Prostate gland (tissue), 2 donors: Measurements from ENCODE around the gene C1QTNF6. TPM values are rescaled to one million over a fixed set of nuclear protein-coding genes. Genes with fewer than 3 reads are reported as not detected.

Experiments
- DNase-seq: peaks from one replicate; pipeline ENCODE4 v3.0.0-alpha.2; 2019; ENCODE audit warnings: low spot score
- H3K27ac ChIP-seq, 2 donors: fragments of 200-600 bp; sonication (generic); 2 replicates each; pipeline ENCODE4 v1.5.1; 2017 to 2019
- H3K27me3 ChIP-seq: fragments of 200-600 bp; sonication (generic); replicated peaks from 2 replicates; pipeline ENCODE4 v1.5.1; 2019; ENCODE audit not compliant: insufficient read depth
- H3K36me3 ChIP-seq, 2 donors: fragments of 200-600 bp; sonication (generic); 1 replicate in 1 of 2; 2 replicates in 1 of 2; pipeline versions ENCODE4 v1.5.1 to v1.8.1; 2017 to 2019
- H3K4me1 ChIP-seq: fragments of 200-600 bp; sonication (generic); replicated peaks from 2 replicates; pipeline ENCODE4 v1.5.1; 2019
- H3K4me3 ChIP-seq, 2 donors: fragments of 200-600 bp; sonication (generic); 2 replicates each; pipeline ENCODE4 v1.5.1; 2017 to 2019
- H3K9me3 ChIP-seq: fragments of 200-600 bp; sonication (generic); 2 replicates; pipeline ENCODE4 v1.5.1; 2017
- POLR2A ChIP-seq: fragments of 450-650 bp; IDR thresholded peaks from one replicate; pipeline ENCODE4 v1.6.1; 2016; ENCODE audit warnings: antibody characterized with exemption, mild to moderate bottlenecking
- POLR2AphosphoS5 ChIP-seq: sonication (generic); formaldehyde crosslinking; IDR thresholded peaks from one replicate; pipeline ENCODE4 v1.6.1; 2017; ENCODE audit warnings: antibody characterized with exemption
- WGBS: methylation state at CpG from one replicate; pipeline ENCODE4 v1.1.5; 2018; 5-methylcytosine and 5-hydroxymethylcytosine counted together
- intact Hi-C: fragments of 100-400 bp; cut with DNase I; formaldehyde crosslinking; loops from one replicate; pipeline ENCODE4 v1.14.2; 2022
- total RNA-seq, 2 donors: library from RNA; depleted of rRNA; stranded (reverse); fragments of >200 nt; gene quantifications; one replicate each; pipeline ENCODE4 v1.1.0, GENCODE V29; 2016
- TF ChIP-seq, protein P1 (sequence below), 4 experiments: fragments of 200-600 bp in 2 of 4; fragments of 450-650 bp in 2 of 4; sonication (generic) in 2 of 4; IDR thresholded peaks; 1 replicate in 3 of 4; 2 replicates in 1 of 4; pipeline ENCODE4 v1.5.1; 2016 to 2019; ENCODE audit warnings: antibody characterized with exemption in 4 of 4, mild to moderate bottlenecking in 2 of 4, moderate library complexity in 2 of 4

The C1QTNF6 gene
- total RNA-seq, 2 donors from 2014 or later, result 2.1 to 9.3 TPM

DNA sequence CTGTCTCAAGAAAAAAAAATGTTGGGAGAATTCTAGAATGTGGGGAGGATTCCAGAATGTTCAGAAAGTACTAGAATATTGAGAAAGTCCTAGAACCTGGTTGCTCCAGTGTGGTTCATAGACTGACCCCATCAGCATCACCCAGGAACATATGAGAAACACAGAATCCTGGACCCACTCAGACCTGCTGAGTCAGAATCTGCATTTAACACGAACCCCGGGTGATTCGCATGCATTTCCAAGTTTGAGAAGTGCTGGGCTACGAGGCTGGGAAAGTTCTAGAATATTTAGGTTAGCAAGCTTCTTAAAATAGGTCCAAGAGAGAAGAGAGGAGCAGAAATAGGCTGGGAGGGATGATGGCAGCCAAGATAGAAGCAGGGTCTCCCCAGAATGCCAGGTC lies 6.4 kb downstream of the C1QTNF6 start:
- DNase-seq, result no peak
- Histone ChIP-seq H3K4me1 (peaks cover 11% of the 10 kb centered on the region), H3K27ac (no peak overlapping the region), H3K4me3 (no peak overlapping the region), H3K36me3 (no peaks in the 10 kb centered on the region), H3K9me3 (no peaks in the 10 kb centered on the region), H3K27me3 (no peaks in the 10 kb centered on the region)
- intact Hi-C loops, result no loop called here
- 87% methylated on average over 4 of the region's 4 CpGs for WGBS
- no peak for TF ChIP-seq POLR2A
- TF ChIP-seq POLR2AphosphoS5, result no peak
- TF ChIP-seq, protein P1, sequence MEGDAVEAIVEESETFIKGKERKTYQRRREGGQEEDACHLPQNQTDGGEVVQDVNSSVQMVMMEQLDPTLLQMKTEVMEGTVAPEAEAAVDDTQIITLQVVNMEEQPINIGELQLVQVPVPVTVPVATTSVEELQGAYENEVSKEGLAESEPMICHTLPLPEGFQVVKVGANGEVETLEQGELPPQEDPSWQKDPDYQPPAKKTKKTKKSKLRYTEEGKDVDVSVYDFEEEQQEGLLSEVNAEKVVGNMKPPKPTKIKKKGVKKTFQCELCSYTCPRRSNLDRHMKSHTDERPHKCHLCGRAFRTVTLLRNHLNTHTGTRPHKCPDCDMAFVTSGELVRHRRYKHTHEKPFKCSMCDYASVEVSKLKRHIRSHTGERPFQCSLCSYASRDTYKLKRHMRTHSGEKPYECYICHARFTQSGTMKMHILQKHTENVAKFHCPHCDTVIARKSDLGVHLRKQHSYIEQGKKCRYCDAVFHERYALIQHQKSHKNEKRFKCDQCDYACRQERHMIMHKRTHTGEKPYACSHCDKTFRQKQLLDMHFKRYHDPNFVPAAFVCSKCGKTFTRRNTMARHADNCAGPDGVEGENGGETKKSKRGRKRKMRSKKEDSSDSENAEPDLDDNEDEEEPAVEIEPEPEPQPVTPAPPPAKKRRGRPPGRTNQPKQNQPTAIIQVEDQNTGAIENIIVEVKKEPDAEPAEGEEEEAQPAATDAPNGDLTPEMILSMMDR (IDR thresholded peaks at IDR 0.05), result no peak

DNA sequence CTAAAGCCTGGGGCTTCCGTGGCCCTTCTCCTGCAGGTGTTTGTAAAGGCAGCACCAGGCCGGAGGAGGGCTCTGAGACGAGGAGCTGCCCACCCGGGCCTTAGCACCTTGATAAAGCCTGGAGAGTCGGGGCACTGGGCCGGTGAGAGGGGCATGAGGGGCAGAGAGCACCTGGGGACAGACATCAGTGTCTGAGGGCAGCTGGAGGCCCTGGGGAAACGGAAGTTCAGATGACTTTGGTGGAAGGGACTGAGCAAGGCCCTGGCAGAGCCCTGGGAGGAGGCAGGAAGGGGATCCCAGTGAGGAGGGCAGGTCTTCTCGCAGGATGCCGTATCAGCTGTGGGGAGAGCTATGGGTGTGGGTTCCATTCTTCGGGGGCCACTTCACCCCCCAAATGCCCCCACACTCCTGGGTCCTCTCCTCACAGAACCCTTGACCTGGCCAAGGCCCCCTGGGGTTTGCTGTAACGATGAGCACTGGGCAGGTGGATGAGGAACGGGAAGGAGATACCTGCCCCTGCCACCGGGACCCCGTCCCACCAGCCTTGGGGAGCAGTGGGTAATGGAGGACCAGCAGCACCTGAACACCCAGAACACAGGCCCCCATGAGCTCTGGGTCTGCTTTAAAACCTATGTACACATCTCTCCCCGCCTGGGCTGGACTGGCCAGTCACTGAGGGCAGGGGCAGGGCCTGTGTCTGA lies 7.4 kb downstream of the C1QTNF6 start:
- Histone ChIP-seq H3K27me3 (no peaks in the 10 kb centered on the region), H3K36me3 (no peaks in the 10 kb centered on the region), H3K27ac (no peak overlapping the region), H3K4me1 (peaks cover 20% of the 10 kb centered on the region), H3K4me3 (no peak overlapping the region), H3K9me3 (no peaks in the 10 kb centered on the region)
- TF ChIP-seq POLR2A (no peak), POLR2AphosphoS5 (no peak)
- TF ChIP-seq, protein P1 (IDR thresholded peaks at IDR 0.05), result no peak
- 91% methylated on average over 15 of the region's 15 CpGs for WGBS
- no peak for DNase-seq
- intact Hi-C loops, result no loop called here

DNA sequence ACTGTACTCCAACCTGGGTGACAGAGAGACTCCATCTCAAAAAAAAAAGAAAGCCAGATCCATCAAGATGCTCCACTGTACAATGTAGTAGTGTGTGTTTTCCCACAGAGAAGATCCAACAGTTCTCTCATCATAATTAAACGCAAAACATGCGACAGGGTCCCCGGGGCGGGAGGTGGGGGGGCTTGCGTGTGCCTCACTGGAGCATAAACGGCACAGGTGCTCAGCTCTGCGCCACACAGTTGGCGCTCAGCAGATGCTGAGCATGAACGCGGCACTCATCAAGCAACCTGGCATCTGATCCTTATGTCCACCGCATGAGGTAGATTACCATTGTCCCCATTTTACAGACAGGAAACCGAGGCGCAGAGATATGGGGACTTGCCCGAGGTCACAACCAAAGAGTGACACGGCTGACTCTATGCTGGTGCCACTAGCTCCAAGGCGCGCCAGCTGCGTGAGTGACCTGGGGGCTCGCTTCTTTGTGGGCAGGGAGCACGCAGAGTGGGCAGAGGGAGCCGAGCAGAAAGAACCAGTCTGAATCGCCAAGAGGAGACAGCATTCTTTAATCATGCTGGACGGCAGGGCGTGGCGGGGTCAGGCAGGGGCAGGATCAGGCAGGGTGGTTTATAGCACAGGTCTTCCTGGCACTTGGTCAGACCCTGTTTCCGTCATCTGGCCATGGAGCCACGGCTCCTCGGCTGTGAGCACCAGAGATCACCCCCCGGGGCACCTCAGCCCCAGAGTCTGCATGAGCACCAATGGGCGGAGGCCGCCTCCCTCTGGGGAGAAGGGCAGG lies 8.2 kb downstream of the C1QTNF6 start:
- WGBS, result 88% methylated on average over 31 of the region's 31 CpGs
- Histone ChIP-seq H3K27me3 (no peaks in the 10 kb centered on the region), H3K27ac (no peak overlapping the region), H3K9me3 (no peaks in the 10 kb centered on the region), H3K36me3 (no peaks in the 10 kb centered on the region), H3K4me3 (no peak overlapping the region), H3K4me1 (peaks cover 20% of the 10 kb centered on the region)
- TF ChIP-seq POLR2A (no peak), POLR2AphosphoS5 (no peak)
- TF ChIP-seq, protein P1 (IDR thresholded peaks at IDR 0.05), result no peak
- no peak for DNase-seq
- intact Hi-C loops, result no loop called here

DNA sequence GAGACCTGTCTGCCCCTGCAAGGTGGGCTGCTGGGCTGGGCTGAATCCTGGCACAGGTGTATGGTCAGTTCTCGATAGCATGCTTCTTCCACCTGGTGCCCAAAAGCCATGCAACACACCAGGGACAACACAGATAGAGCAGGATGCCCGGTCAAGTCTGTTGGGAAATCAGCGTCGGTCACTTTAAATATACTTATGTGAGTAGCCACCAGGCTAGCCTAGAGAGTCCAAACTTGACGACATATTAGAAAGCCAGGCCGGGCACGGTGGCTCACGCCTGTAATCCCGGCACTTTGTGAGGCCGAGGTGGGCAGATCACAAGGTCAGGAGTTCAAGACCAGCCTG lies 8.9 kb downstream of the C1QTNF6 start:
- WGBS, result 94% methylated on average over 10 of the region's 10 CpGs
- no peaks in the 10 kb centered on the region for H3K27me3 ChIP-seq
- no peaks in the 10 kb centered on the region for H3K36me3 ChIP-seq
- H3K4me1 ChIP-seq, result peaks cover 20% of the 10 kb centered on the region
- no peaks in the 10 kb centered on the region for H3K9me3 ChIP-seq
- H3K4me3 ChIP-seq, result no peak overlapping the region
- TF ChIP-seq, protein P1 (IDR thresholded peaks at IDR 0.05), result no peak
- no peak for TF ChIP-seq POLR2AphosphoS5
- TF ChIP-seq POLR2A, result no peak
- intact Hi-C loops, result no loop called here
- H3K27ac ChIP-seq, result peak overlapping the region in 1 of 2 donors; percentile 24
- DNase-seq, result no peak
